Hepatocyte (in vitro differentiated cells): ENCODE data around the gene INS. TPM values are rescaled to one million over a fixed set of nuclear protein-coding genes. Genes with fewer than 3 reads are reported as not detected.
A peak's percentile ranks its signal among the peaks of the same experiment; 100 is the strongest.

ENCODE experiments used
- DNase-seq: peaks from one replicate; pipeline ENCODE4 v3.0.0-alpha.2; 2016; ENCODE audit warnings: low spot score
- H2AFZ ChIP-seq: fragments of 200-600 bp; sonication (generic); 2 replicates; pipeline ENCODE4 v1.6.0; 2016; ENCODE audit warnings: antibody characterized with exemption, mild to moderate bottlenecking
- H3K27ac ChIP-seq: fragments of 200-600 bp; sonication (generic); 2 replicates; pipeline ENCODE4 v1.5.1; 2016; ENCODE audit warnings: mild to moderate bottlenecking
- H3K27me3 ChIP-seq: fragments of 200-600 bp; sonication (generic); 2 replicates; pipeline ENCODE4 v1.6.1; 2016
- H3K36me3 ChIP-seq: fragments of 200-600 bp; sonication (generic); replicated peaks from 2 replicates; pipeline ENCODE4 v1.5.1; 2016; ENCODE audit warnings: low read depth; ENCODE audit not compliant: insufficient read depth
- H3K4me1 ChIP-seq: fragments of 200-600 bp; sonication (generic); 2 replicates; pipeline ENCODE4 v1.5.1; 2016; ENCODE audit warnings: mild to moderate bottlenecking, moderate library complexity; ENCODE audit not compliant: insufficient read depth
- H3K4me2 ChIP-seq: fragments of 200-600 bp; sonication (generic); 2 replicates; pipeline ENCODE4 v1.6.0; 2016
- H3K4me3 ChIP-seq: fragments of 200-600 bp; sonication (generic); 2 replicates; pipeline ENCODE4 v1.5.1; 2016; ENCODE audit warnings: mild to moderate bottlenecking
- H3K79me2 ChIP-seq: fragments of 200-600 bp; sonication (generic); 2 replicates; pipeline ENCODE4 v1.6.0; 2017; ENCODE audit warnings: mild to moderate bottlenecking
- H3K9me2 ChIP-seq: fragments of 200-600 bp; sonication (generic); replicated peaks from 2 replicates; pipeline ENCODE4 v1.6.0; 2017; ENCODE audit warnings: mild to moderate bottlenecking; ENCODE audit not compliant: insufficient read depth
- H3K9me3 ChIP-seq: fragments of 200-600 bp; sonication (generic); 2 replicates; pipeline ENCODE4 v1.5.1; 2016; ENCODE audit warnings: low read depth, mild to moderate bottlenecking
- H4K20me1 ChIP-seq: fragments of 200-600 bp; sonication (generic); 2 replicates; pipeline ENCODE4 v1.6.0; 2016; ENCODE audit warnings: mild to moderate bottlenecking; ENCODE audit not compliant: insufficient read depth, poor library complexity, severe bottlenecking
- CTCF ChIP-seq: fragments of 200-600 bp; sonication (generic); IDR thresholded peaks from 2 replicates; pipeline ENCODE4 v1.5.1; 2016; ENCODE audit warnings: antibody characterized with exemption, mild to moderate bottlenecking; ENCODE audit not compliant: poor library complexity
- EZH2 ChIP-seq: fragments of 200-600 bp; sonication (generic); IDR thresholded peaks from 2 replicates; pipeline ENCODE4 v1.6.1; 2016; ENCODE audit warnings: antibody characterized with exemption, mild to moderate bottlenecking, borderline replicate concordance
- EZH2phosphoT487 ChIP-seq: fragments of 200-600 bp; sonication (generic); IDR thresholded peaks from one replicate; pipeline ENCODE4 v1.6.1; 2018; ENCODE audit warnings: antibody characterized with exemption, mild to moderate bottlenecking, low read depth, moderate library complexity; ENCODE audit not compliant: unreplicated experiment, severe bottlenecking
- WGBS: methylation state at CpG from one replicate; pipeline ENCODE4 v1.1.6; 2016; ENCODE audit warnings: low lambda C conversion rate; ENCODE audit errors: missing lambda C conversion rate; 5-methylcytosine and 5-hydroxymethylcytosine counted together
- polyA plus RNA-seq: library from polyadenylated mRNA; unstranded; fragments of >200 nt; fragmentation: Nextera tagmentation; extraction: Ambion mirVana; gene quantifications from 2 replicates; pipeline ENCODE4 v1.2.1, GENCODE V29; 2016
- total RNA-seq: library from RNA; depleted of rRNA; stranded (reverse); fragments of >200 nt; gene quantifications from 2 replicates; pipeline ENCODE4 v1.2.3, GENCODE V29; 2014

The INS gene
- total and polyA plus RNA-seq, 2 experiments from 2014 or later = not detected

DNA sequence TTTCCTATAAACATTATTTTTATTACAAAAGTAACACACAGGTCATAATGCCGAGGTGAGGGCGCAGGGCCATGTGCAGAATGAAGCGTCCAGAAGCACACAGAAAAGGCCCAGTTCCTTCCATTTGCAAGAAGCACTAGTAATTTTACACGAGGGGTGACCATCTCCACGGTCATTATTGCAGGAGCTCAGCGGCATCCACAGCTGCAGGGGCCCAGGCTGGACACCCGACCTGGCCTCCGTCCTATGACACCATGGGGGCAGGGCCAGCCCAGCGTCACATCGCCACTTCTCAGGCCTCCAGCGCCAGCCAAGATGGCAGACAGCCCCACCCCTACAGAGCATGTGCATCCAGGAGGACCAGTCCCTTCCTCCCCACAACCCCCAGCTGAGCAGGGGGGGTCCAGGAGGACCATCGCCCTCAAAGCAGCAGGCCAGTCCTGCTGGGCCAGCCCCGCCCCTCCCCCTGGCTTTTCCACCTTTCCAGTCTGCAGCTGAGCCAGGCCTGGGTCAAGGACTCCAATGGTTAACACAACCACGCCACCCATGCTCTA lies 25.3 kb downstream of the INS start:
- peak overlapping the region; percentile 81 for H3K4me2 ChIP-seq
- H3K9me3 ChIP-seq = no peaks in the 10 kb centered on the region
- 58% methylated on average over 14 of the region's 14 CpGs for WGBS
- H3K4me1 ChIP-seq = no peaks in the 10 kb centered on the region
- H3K27me3 ChIP-seq = peaks cover 10% of the 10 kb centered on the region
- no peaks in the 10 kb centered on the region for H3K9me2 ChIP-seq
- H3K4me3 ChIP-seq = peak overlapping the region; percentile 85
- peak; percentile 46 for DNase-seq
- H3K27ac ChIP-seq = peak overlapping the region; percentile 98
- H3K79me2 ChIP-seq = peaks cover 73% of the 10 kb centered on the region
- no peak overlapping the region for H2AFZ ChIP-seq
- H3K36me3 ChIP-seq = no peaks in the 10 kb centered on the region
- peaks cover 72% of the 10 kb centered on the region for H4K20me1 ChIP-seq
- TF ChIP-seq EZH2 = no peak
- no peak for TF ChIP-seq CTCF

- 69% methylated on average over 26 of the region's 26 CpGs for WGBS
- Histone ChIP-seq H3K4me2 (peak overlapping the region; percentile 81), H3K36me3 (no peaks in the 10 kb centered on the region), H3K9me3 (no peaks in the 10 kb centered on the region), H3K27me3 (peaks cover 3% of the 10 kb centered on the region), H3K79me2 (peaks cover 66% of the 10 kb centered on the region), H3K27ac (peak overlapping the region; percentile 69), H2AFZ (no peak overlapping the region), H4K20me1 (peaks cover 76% of the 10 kb centered on the region), H3K4me1 (no peaks in the 10 kb centered on the region), H3K9me2 (no peaks in the 10 kb centered on the region), H3K4me3 (peak overlapping the region; percentile 6)
- no peak for DNase-seq
- TF ChIP-seq CTCF = no peak
- no peak for TF ChIP-seq EZH2phosphoT487
- no peak for TF ChIP-seq EZH2
These were observed 25.9 kb downstream of the INS start for GRCh38 chr11:2135018-2135569.

DNA sequence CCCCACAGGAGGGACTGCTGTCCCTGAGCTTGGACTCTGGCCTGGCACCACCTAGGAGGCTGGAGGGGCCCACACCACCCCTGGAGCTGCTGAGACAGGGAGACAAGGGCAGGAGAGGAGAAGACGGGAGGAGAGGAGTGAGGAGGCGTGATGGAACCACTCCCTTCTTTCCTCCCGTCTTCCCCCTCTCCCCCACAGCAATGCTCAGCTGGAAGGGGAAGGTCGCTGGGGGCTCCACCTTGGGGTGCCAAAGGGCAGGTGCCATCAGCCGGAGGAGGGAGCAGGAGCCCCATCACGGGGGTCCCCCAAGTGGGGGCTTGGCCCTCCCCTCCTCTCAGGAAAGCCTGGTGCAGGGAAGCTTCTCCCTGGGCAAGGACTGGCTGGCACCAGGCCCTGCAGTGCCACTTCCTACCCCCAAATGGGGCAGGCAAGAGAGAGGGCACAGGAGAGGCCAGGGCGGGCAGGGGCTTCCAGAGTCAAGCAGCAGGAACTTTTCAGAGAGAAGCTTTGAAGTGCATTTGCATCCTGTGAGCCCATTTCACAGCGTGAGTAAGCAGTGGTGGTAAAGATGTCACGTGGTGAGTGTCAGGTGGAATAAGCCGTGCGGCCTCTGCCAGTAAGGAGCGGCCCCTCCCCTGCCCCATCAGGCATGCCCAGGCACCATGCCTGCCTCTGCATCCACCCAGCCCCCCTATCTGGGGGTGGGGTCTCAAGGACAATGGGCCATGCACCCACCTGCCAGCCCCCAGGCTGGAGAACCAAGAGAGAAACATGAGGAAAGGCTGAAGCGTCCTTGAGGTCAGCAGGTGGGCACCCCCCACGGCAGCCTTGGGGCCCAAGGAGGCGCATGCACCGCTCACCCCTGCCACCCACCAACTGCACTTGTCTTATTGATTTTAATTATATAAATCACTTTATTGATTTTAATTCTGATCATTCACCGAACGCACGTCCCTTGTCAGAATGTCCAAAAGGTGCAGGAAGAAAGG lies 26.7 kb downstream of the INS start:
- Histone ChIP-seq H3K27me3 (no peaks in the 10 kb centered on the region), H3K4me2 (peak overlapping the region; percentile 81), H3K27ac (peak overlapping the region; percentile 69), H3K9me3 (no peaks in the 10 kb centered on the region), H3K4me1 (no peaks in the 10 kb centered on the region), H3K36me3 (no peaks in the 10 kb centered on the region), H3K79me2 (peaks cover 64% of the 10 kb centered on the region), H3K9me2 (no peaks in the 10 kb centered on the region), H2AFZ (no peak overlapping the region), H4K20me1 (peaks cover 83% of the 10 kb centered on the region), H3K4me3 (peak overlapping the region; percentile 6)
- TF ChIP-seq EZH2 = no peak
- no peak for TF ChIP-seq EZH2phosphoT487
- no peak for TF ChIP-seq CTCF
- WGBS = 75% methylated on average over 16 of the region's 19 CpGs
- no peak for DNase-seq
